WTC11 (cell line): Measurements from ENCODE around the gene DNM1. TPM values are rescaled to one million over a fixed set of nuclear protein-coding genes. Genes with fewer than 3 reads are reported as not detected.

Source experiments
- ATAC-seq: fragments of 200-7000 bp; cut with Tn5 transposase; 2 replicates; pipeline ENCODE4 v1.10.0; 2021; ENCODE audit warnings: mild to moderate bottlenecking, moderate library complexity
- CTCF ChIA-PET: fragments of 300-600 bp; sonication (Branson Sonifier 250); formaldehyde crosslinking; loops from one replicate; lab custom pipeline; 2021; ENCODE audit warnings: antibody characterized with exemption; lab: Charles Lee
- POLR2A ChIA-PET: fragments of 350-600 bp; sonication (Branson Sonifier 250); formaldehyde crosslinking; loops from one replicate; lab custom pipeline; 2021; ENCODE audit warnings: antibody characterized with exemption; lab: Charles Lee
- DNase-seq: peaks from one replicate; pipeline ENCODE4 v3.0.0; 2021; ENCODE audit warnings: low spot score
- H3K27ac Mint-ChIP-seq: 2 replicates; pipeline ENCODE4 v1.8.0; 2021; ENCODE audit warnings: mixed read lengths
- H3K27me3 Mint-ChIP-seq: 2 replicates; pipeline ENCODE4 v1.8.0; 2021; ENCODE audit warnings: low read depth, mild to moderate bottlenecking, moderate library complexity, mixed read lengths
- H3K36me3 Mint-ChIP-seq: 2 replicates; pipeline ENCODE4 v1.8.0; 2021; ENCODE audit warnings: mixed read lengths
- H3K4me1 Mint-ChIP-seq: 2 replicates; pipeline ENCODE4 v1.8.0; 2022; ENCODE audit warnings: mixed read lengths
- H3K4me3 Mint-ChIP-seq: 2 replicates; pipeline ENCODE4 v1.8.0; 2021; ENCODE audit warnings: mild to moderate bottlenecking, moderate library complexity, mixed read lengths
- H3K9me3 Mint-ChIP-seq: 2 replicates; pipeline ENCODE4 v1.8.0; 2021; ENCODE audit warnings: mixed read lengths
- ATF2 ChIP-seq: sonication (generic); formaldehyde crosslinking; IDR thresholded peaks from 2 replicates; pipeline ENCODE4 v1.8.1; 2022; ENCODE audit warnings: low read depth, missing genetic modification reagents, borderline replicate concordance
- CREM ChIP-seq: sonication (generic); formaldehyde crosslinking; IDR thresholded peaks from 2 replicates; pipeline ENCODE4 v1.8.1; 2022; ENCODE audit warnings: mild to moderate bottlenecking, missing genetic modification reagents, moderate library complexity
- E2F5 ChIP-seq: sonication (generic); formaldehyde crosslinking; IDR thresholded peaks from 2 replicates; pipeline ENCODE4 v1.8.1; 2022; ENCODE audit warnings: mild to moderate bottlenecking, moderate library complexity, missing genetic modification reagents
- ETV6 ChIP-seq: sonication (generic); formaldehyde crosslinking; IDR thresholded peaks from 2 replicates; pipeline ENCODE4 v1.8.1; 2022; ENCODE audit warnings: mild to moderate bottlenecking, missing genetic modification reagents
- FOXJ3 ChIP-seq: sonication (generic); formaldehyde crosslinking; IDR thresholded peaks from 2 replicates; pipeline ENCODE4 v1.9.0; 2021; ENCODE audit warnings: missing genetic modification reagents, mild to moderate bottlenecking, borderline replicate concordance
- FOXP4 ChIP-seq: sonication (generic); formaldehyde crosslinking; IDR thresholded peaks from 2 replicates; pipeline ENCODE4 v1.8.0; 2022; ENCODE audit warnings: mild to moderate bottlenecking, missing genetic modification reagents
- JUN ChIP-seq: sonication (generic); formaldehyde crosslinking; IDR thresholded peaks from 2 replicates; pipeline ENCODE4 v1.8.0; 2023; ENCODE audit warnings: mild to moderate bottlenecking, missing genetic modification reagents
- MYBL2 ChIP-seq: sonication (generic); formaldehyde crosslinking; IDR thresholded peaks from 2 replicates; pipeline ENCODE4 v1.8.1; 2023; ENCODE audit warnings: mild to moderate bottlenecking, moderate library complexity, missing genetic modification reagents
- PRDM15 ChIP-seq: sonication (generic); formaldehyde crosslinking; IDR thresholded peaks from 2 replicates; pipeline ENCODE4 v1.8.0; 2022; ENCODE audit warnings: missing genetic modification reagents
- PRRX2 ChIP-seq: fragments of 250-450 bp; sonication (Bioruptor Pico); IDR thresholded peaks from 2 replicates; pipeline ENCODE4 v1.8.0; 2021; ENCODE audit warnings: mild to moderate bottlenecking
- SOX15 ChIP-seq: fragments of 250-450 bp; sonication (Bioruptor Pico); IDR thresholded peaks from 2 replicates; pipeline ENCODE4 v1.9.0; 2021; ENCODE audit warnings: mild to moderate bottlenecking
- SP1 ChIP-seq: sonication (generic); formaldehyde crosslinking; conservative IDR thresholded peaks from 2 replicates; pipeline ENCODE4 v1.8.1; 2022; ENCODE audit warnings: missing genetic modification reagents
- TCF7 ChIP-seq: sonication (generic); formaldehyde crosslinking; IDR thresholded peaks from 2 replicates; pipeline ENCODE4 v1.8.0; 2022; ENCODE audit warnings: mild to moderate bottlenecking, low read depth, missing genetic modification reagents, moderate library complexity
- USF2 ChIP-seq: sonication (generic); formaldehyde crosslinking; IDR thresholded peaks from 2 replicates; pipeline ENCODE4 v1.8.1; 2023; ENCODE audit warnings: mild to moderate bottlenecking, missing genetic modification reagents, moderate library complexity
- ZNF138 ChIP-seq: sonication (generic); formaldehyde crosslinking; conservative IDR thresholded peaks from 2 replicates; pipeline ENCODE4 v1.8.1; 2022; ENCODE audit warnings: mild to moderate bottlenecking, moderate library complexity, missing genetic modification reagents
- ZNF232 ChIP-seq: sonication (generic); formaldehyde crosslinking; IDR thresholded peaks from 2 replicates; pipeline ENCODE4 v1.8.0; 2022; ENCODE audit warnings: mild to moderate bottlenecking, missing genetic modification reagents
- ZSCAN18 ChIP-seq: fragments of 250-450 bp; sonication (Bioruptor Pico); IDR thresholded peaks from 2 replicates; pipeline ENCODE4 v2.1.2; 2022; ENCODE audit warnings: mild to moderate bottlenecking, moderate library complexity
- total RNA-seq: library from RNA; stranded (reverse); gene quantifications from 3 replicates; pipeline ENCODE4 v1.2.3, GENCODE V29; 2021

DNM1 gene
- total RNA-seq, 1 experiment from 2014 or later = 79.0 TPM

GRCh38 chr9:128219831-128220230 lies 16.7 kb downstream of the DNM1 start (continued):
- TF ChIP-seq FOXJ3 (CRISPR knock-in tag) = no peak
- no peak for TF ChIP-seq ATF2
- no peak for TF ChIP-seq MYBL2 (CRISPR knock-in tag)
- no peak for TF ChIP-seq E2F5
- TF ChIP-seq ZSCAN18 = no peak
- TF ChIP-seq, all 79 proteins: peak for 0

GRCh38 chr9:128222026-128222425 lies 18.8 kb downstream of the DNM1 start:
- Mint-ChIP-seq H3K27me3 (no peaks in the 10 kb centered on the region), H3K4me1 (peaks cover 12% of the 10 kb centered on the region), H3K9me3 (no peaks in the 10 kb centered on the region), H3K4me3 (no peak overlapping the region), H3K27ac (no peak overlapping the region), H3K36me3 (peaks cover 24% of the 10 kb centered on the region)
- DNase-seq (no peak), ATAC-seq (no peak)
- TF ChIP-seq SOX15 (CRISPR knock-in tag) (no peak), ZNF232 (no peak), PRDM15 (CRISPR knock-in tag) (no peak), E2F5 (no peak), JUN (CRISPR knock-in tag) (no peak), FOXP4 (CRISPR knock-in tag) (no peak), PRRX2 (no peak), USF2 (CRISPR knock-in tag) (no peak), TCF7 (CRISPR knock-in tag) (no peak), ZNF138 (CRISPR knock-in tag) (no peak), CREM (CRISPR knock-in tag) (no peak), ETV6 (no peak), SP1 (CRISPR knock-in tag) (no peak), ATF2 (no peak)
- POLR2A ChIA-PET = no interaction called here
- CTCF ChIA-PET = interaction anchor here (0.8 to 1.1 kb wide), 2 partner anchors 37 to 104 kb away, joined by 3 read pairs; no protein-coding TSS in a partner anchor
